C4-2B (cell line): ENCODE results near the gene FCHSD1.

Source experiments
- CTCF ChIP-seq: fragments of 450-650 bp; conservative IDR thresholded peaks from 2 replicates; pipeline ENCODE4 v1.5.1; 2017; ENCODE audit warnings: mild to moderate bottlenecking
- ZFX ChIP-seq: fragments of 450-650 bp; IDR thresholded peaks from 2 replicates; pipeline ENCODE4 v1.6.1; 2017

GRCh38 chr5:141637123-141637766 is 14.0 kb downstream of the FCHSD1 start:
- TF ChIP-seq CTCF (no peak), ZFX (no peak)
